Mucosa of stomach (tissue), 1 donor: ENCODE measurements around the gene SULT2B1.
"Not testable (repeated sequence)": the region's sequence is repeated elsewhere in the genome, so short reads cannot be mapped to it uniquely, and the experiment has no call there.

Experiments
- H3K27me3 ChIP-seq: one replicate; pipeline ENCODE4 v1.7.0; 2013; ENCODE audit warnings: mild to moderate bottlenecking, low read length; ENCODE audit not compliant: control insufficient read depth, insufficient read depth
- H3K36me3 ChIP-seq: one replicate; pipeline ENCODE4 v1.7.0; 2013; ENCODE audit warnings: low read length; ENCODE audit not compliant: control insufficient read depth, insufficient read depth
- H3K4me1 ChIP-seq: one replicate; pipeline ENCODE4 v1.7.0; 2013; ENCODE audit warnings: mild to moderate bottlenecking, low read length; ENCODE audit not compliant: control insufficient read depth, insufficient read depth
- H3K4me3 ChIP-seq: one replicate; pipeline ENCODE4 v1.7.0; 2013; ENCODE audit warnings: low read length
- H3K9ac ChIP-seq: one replicate; pipeline ENCODE4 v1.7.0; 2013; ENCODE audit warnings: mild to moderate bottlenecking, low read length, moderate library complexity
- H3K9me3 ChIP-seq: one replicate; pipeline ENCODE4 v1.7.0; 2013; ENCODE audit warnings: mild to moderate bottlenecking, low read length, moderate library complexity; ENCODE audit not compliant: control insufficient read depth
- donor health status: Pancreatic carcinoma.

The SULT2B1 gene

DNA sequence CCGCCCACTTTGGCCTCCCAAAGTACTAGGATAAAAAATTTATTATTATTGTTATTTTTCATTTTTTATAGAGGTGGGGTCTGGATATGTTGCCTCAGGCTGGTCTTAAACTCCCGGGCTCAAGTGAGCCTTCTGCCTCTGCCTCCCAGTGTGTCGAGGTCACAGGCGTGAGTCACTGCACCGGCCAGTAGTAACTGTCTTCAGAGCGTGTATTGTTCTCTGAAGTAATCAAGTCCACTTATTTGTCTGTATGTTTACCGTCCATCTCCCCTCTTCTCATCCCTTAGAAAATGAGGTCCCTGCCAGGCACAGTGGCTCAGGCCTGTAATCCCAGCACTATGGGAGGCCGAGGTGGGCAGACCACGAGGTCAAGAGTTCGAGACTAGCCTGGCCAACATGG is 18.2 kb upstream of the SULT2B1 start:
- Histone ChIP-seq H3K9me3 (no peaks in the 10 kb centered on the region), H3K9ac (no peak overlapping the region), H3K27me3 (no peaks in the 10 kb centered on the region), H3K36me3 (no peaks in the 10 kb centered on the region), H3K4me3 (no peak overlapping the region), H3K4me1 (no peaks in the 10 kb centered on the region)

- Histone ChIP-seq H3K9ac (no peak overlapping the region), H3K27me3 (no peaks in the 10 kb centered on the region), H3K36me3 (no peaks in the 10 kb centered on the region), H3K4me1 (no peaks in the 10 kb centered on the region), H3K9me3 (no peaks in the 10 kb centered on the region), H3K4me3 (no peak overlapping the region)
Measured at GRCh38 chr19:48537541-48537940, 14.4 kb upstream of the SULT2B1 start.

- not testable (repeated sequence) for H3K27me3 ChIP-seq, H3K9ac ChIP-seq, H3K4me3 ChIP-seq, H3K4me1 ChIP-seq, H3K36me3 ChIP-seq, H3K9me3 ChIP-seq
Measured at GRCh38 chr19:48538057-48538456, 13.9 kb upstream of the SULT2B1 start.

- Histone ChIP-seq H3K9me3 (no peaks in the 10 kb centered on the region), H3K36me3 (no peaks in the 10 kb centered on the region)
Measured at GRCh38 chr19:48539503-48540096, 12.4 kb upstream of the SULT2B1 start.

GRCh38 chr19:48540110-48540509 is 11.9 kb upstream of the SULT2B1 start:
- peaks cover 9% of the 10 kb centered on the region for H3K4me1 ChIP-seq
- no peak overlapping the region for H3K4me3 ChIP-seq
- no peak overlapping the region for H3K9ac ChIP-seq
- no peaks in the 10 kb centered on the region for H3K27me3 ChIP-seq
- H3K9me3 ChIP-seq = no peaks in the 10 kb centered on the region
- H3K36me3 ChIP-seq = no peaks in the 10 kb centered on the region

More at GRCh38 chr19:48539503-48540096, 12.4 kb upstream of the SULT2B1 start:
- H3K4me3 ChIP-seq = no peak overlapping the region
- no peaks in the 10 kb centered on the region for H3K27me3 ChIP-seq
- H3K4me1 ChIP-seq = peaks cover 9% of the 10 kb centered on the region
- H3K9ac ChIP-seq = no peak overlapping the region

DNA sequence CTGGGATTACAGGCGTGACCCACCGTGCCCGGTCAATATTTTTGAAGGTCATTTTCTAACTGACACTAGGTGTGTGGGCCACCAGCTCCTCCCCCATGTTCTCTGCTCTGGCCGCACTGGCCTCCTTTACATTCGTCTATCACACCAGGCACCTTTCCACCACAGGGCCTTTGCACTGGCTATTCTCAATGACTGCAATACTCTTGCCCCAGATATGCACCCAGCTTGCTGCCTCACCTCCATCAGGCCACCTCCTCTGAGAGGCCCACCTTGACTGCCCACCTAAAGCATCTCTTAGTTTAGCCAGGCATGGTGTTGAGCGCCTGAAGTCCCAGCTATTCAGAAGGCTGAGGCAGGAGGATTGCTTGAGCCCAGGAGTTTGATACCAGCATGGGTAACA is 10.2 kb upstream of the SULT2B1 start:
- Histone ChIP-seq H3K9ac (no peak overlapping the region), H3K4me1 (peaks cover 9% of the 10 kb centered on the region), H3K36me3 (no peaks in the 10 kb centered on the region), H3K9me3 (no peaks in the 10 kb centered on the region), H3K27me3 (no peaks in the 10 kb centered on the region), H3K4me3 (no peak overlapping the region)

GRCh38 chr19:48543121-48543710 is 8.8 kb upstream of the SULT2B1 start:
- H3K9ac ChIP-seq = no peak overlapping the region
- no peak overlapping the region for H3K4me3 ChIP-seq
- peaks cover 9% of the 10 kb centered on the region for H3K4me1 ChIP-seq
- no peaks in the 10 kb centered on the region for H3K36me3 ChIP-seq
- no peaks in the 10 kb centered on the region for H3K27me3 ChIP-seq
- H3K9me3 ChIP-seq = no peaks in the 10 kb centered on the region

GRCh38 chr19:48544856-48545750 is 6.9 kb upstream of the SULT2B1 start:
- Histone ChIP-seq H3K9ac (no peak overlapping the region), H3K9me3 (no peaks in the 10 kb centered on the region), H3K4me1 (peaks cover 9% of the 10 kb centered on the region), H3K36me3 (no peaks in the 10 kb centered on the region), H3K27me3 (no peaks in the 10 kb centered on the region), H3K4me3 (no peak overlapping the region)

DNA sequence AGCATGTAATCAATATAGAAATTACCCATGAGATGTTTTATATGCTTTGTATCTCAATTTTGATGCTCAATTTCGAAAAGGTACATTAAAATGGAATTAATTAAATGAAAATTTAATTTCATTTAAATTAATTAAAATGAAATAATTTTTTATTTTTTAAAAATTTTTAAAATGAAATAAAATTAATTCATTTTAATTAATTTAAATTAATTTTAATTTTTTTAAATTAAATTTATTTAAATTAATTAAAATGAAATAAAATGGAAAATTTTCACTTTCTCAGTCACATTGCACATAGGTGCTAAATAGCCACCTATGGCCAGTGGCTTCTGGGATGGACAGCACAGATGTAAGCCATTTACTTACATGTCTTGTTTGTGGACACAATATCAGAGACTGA is 4.2 kb upstream of the SULT2B1 start:
- no peaks in the 10 kb centered on the region for H3K9me3 ChIP-seq
- peaks cover 25% of the 10 kb centered on the region for H3K4me1 ChIP-seq
- H3K27me3 ChIP-seq = peaks cover 3% of the 10 kb centered on the region
- H3K9ac ChIP-seq = no peak overlapping the region
- H3K4me3 ChIP-seq = no peak overlapping the region
- no peaks in the 10 kb centered on the region for H3K36me3 ChIP-seq

DNA sequence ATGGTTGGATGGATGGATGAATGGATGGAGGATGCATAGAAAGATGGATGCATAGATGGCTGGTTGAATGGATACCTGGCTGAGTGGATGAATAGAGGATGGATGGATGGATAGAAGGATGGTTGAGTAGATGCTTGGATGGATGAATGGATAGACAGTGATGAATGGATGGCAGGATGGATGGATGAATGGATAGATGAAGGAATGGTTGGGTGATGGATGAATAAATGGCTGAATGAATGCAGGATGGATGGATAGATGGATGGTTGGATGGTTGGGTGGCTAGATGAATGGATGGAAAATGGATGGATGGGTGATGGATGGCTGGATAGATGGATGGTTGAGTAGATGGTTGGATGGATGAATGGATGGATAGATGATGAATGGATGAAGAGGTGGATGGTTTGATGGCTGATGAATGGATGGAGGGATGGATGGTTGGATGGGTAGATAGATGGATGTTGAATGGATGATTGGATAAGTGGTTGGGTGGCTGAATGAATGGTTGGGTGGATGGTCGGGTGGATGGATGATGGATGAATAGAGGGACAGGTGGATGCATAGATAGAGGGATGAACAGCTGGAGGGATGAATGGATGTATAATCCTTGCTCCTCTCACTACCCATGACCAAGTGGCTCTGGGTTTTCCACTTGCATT is 3.6 kb upstream of the SULT2B1 start:
- Histone ChIP-seq H3K36me3 (no peaks in the 10 kb centered on the region), H3K9me3 (no peaks in the 10 kb centered on the region), H3K27me3 (peaks cover 7% of the 10 kb centered on the region), H3K4me3 (no peak overlapping the region), H3K9ac (no peak overlapping the region), H3K4me1 (peaks cover 23% of the 10 kb centered on the region)

GRCh38 chr19:48549380-48549779 is 2.6 kb upstream of the SULT2B1 start:
- H3K9me3 ChIP-seq = no peaks in the 10 kb centered on the region
- H3K9ac ChIP-seq = no peak overlapping the region
- peaks cover 7% of the 10 kb centered on the region for H3K27me3 ChIP-seq
- no peak overlapping the region for H3K4me3 ChIP-seq
- peaks cover 18% of the 10 kb centered on the region for H3K4me1 ChIP-seq
- no peaks in the 10 kb centered on the region for H3K36me3 ChIP-seq
